GM21360 (cell line): ENCODE data around the gene CTDSP1.

Experiments used
- ATAC-seq: cut with Tn5 transposase; IDR thresholded peaks from one replicate; pipeline ENCODE4 v1.9.1; 2021; ENCODE audit warnings: mild to moderate bottlenecking, moderate library complexity; ENCODE audit not compliant: unreplicated experiment

The CTDSP1 gene

DNA sequence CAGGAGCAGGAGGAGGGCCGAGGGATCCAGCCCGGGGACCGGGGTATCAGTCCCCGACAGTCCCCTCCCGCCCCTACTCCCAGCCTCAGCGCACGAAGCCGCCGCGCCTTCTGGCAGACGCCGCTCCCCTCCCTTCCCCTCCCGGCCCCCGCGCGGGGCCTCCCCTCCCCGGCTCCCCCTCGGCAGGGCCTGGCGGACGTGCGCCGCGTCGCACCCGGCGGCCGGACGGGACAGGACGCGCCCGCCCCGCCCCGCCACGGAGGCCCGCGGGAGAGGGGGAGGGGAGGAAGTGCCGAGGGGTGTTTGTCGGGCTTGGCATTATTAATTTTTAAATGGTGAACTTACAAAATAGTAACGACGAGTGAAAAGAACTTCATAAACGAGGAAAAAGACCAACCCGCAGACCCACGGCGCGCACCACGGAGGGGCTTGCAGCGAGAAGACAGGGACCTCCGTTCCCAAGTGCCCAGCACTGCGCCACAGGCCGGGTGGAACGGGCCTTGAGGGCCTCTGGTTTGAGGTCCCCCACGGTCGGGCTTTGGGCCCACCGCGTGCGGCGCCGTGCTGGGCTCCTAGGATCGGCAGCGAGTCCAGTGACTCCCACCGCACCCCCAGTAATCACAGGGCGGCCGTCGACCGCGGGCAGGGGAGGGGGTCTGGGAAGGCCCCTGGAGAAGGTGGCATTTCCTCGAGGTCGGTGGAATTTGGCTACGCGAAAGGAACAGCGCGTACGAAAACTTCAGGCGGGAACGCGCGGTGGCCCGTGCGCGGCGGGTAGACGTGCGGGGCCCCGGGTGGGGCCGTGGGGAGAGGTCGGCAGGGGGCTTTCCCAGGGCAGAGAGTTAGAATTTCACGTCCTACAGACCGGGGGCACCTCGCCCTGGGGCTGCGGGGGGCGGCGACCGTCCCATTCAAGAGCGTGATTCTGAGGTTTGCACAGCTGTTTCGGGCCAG, 954 bp upstream of the CTDSP1 start:
- ATAC-seq: peak; percentile 30

DNA sequence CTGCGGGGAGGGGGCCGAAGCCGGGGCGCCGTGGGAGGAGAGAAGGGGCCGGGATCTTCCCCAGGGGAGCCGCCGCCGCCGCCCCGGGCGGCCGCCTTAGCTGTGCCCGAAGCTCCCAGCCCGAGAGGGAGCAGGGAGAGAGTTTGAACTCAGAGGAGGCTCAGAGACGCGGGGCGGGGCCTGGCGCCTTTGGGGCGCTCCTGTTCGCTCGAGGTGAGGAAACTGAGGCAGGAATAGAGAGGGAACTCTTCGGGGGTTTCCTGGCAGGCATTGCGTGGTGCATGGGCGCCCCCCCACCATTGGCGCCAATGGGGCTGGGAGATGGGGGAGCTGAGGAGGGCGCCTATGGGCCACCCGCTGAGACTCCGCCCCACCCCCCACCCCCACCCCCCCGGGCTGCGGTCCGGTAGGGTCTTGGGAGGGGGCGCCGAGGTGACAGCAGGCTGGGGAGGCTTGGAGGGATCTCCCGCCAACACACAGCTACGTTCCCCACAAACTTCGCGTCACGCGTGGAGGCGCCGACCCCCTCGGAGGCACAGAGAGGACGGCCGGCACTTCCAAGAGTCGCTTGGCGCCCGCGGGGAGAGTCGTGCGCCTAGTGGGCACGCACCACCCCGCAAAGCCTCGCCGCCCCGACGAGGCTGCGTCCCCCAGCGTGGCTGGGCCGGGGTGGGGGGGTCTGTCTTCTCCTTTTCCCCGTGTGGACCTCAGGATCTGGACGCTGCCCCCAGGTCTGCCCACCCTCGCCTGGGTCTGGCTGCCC, 680 bp downstream of the CTDSP1 start:
- ATAC-seq: no peak

DNA sequence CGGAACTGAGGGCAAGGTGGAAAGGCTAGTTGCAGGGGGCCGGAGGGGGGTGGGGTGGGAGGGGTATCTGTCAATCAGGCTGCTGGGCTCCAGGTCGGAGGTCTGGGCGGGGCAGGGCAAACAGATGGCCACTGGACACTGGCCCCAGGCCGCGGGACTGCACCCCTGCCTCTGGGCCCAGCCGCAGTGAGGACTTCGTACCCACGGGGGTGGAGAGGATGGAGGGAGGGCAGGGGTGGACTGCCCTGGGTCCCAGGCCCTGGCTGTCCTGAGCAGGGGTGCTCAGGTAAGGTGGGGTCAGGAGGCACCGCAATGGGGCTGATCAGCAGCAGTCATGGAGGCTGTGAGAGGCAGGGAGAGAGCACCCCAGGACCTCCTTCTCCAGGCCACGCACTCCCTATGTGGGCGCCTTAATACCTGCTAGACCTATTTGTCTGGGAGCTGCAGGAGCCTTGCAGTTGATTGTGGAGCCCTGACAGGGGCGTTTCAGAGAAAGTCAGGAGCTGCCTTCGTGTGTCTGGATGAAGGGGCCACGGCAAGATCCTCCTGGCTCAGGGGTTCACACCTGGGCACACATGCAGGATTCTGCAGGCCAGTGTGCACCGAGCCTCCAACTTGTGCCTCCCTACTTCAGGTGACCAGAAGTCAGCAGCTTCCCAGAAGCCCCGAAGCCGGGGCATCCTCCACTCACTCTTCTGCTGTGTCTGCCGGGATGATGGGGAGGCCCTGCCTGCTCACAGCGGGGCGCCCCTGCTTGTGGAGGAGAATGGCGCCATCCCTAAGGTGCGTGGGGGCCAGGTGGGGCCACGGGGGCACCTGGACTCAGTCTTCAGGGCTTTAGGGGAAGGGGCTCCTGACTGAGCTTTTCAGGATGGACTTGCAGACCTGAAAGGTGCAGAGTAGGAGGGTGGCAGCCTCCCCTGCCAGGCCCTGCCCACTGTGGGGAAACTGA, 1.5 kb downstream of the CTDSP1 start:
- ATAC-seq: no peak

DNA sequence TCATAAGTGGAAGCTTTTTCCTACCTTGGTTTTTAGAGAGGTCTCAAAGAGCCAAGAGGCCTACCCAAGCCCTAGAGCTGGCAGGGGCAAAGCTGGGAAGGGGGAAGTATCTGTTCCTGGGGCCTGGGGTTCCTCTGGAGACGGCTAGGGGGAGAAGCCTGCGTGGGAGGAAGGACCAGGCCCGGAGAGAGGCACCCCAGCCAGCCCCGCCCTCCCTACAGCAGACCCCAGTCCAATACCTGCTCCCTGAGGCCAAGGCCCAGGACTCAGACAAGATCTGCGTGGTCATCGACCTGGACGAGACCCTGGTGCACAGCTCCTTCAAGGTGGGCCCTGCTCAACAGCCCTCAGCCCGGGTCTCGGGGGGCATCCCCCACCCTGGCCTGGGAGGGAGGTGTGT, 2.2 kb downstream of the CTDSP1 start:
- no peak for ATAC-seq

DNA sequence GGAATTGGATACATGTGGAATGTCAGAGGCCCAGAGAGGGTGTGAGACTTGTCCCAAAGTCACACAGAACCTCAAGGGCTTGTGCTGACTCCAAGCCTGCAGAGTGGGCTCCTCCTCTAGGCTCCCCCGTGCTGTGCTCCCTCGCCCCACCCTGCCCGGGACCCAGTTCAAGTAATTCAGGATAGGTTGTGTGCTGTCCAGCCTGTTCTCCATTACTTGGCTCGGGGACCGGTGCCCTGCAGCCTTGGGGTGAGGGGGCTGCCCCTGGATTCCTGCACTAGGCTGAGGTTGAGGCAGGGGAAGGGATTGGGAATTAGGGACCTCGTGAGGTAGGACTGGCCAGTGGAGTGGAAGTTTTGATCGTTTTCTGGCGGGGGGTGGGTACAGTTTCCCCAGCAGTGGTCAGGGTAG, 2.8 kb downstream of the CTDSP1 start:
- ATAC-seq: no peak

DNA sequence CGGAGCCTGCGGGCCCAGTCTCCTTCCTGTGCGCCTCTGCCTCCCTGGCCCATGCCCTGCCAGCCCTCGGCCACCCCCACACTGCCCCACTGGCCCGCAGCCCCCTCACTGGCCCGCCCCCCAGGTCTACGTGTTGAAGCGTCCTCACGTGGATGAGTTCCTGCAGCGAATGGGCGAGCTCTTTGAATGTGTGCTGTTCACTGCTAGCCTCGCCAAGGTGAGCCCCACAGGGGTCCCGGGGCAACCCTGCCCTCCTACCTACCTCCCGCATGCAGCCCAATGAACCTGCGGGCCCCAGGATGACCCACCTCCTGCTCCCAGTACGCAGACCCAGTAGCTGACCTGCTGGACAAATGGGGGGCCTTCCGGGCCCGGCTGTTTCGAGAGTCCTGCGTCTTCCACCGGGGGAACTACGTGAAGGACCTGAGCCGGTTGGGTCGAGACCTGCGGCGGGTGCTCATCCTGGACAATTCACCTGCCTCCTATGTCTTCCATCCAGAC, 3.3 kb downstream of the CTDSP1 start:
- no peak for ATAC-seq

DNA sequence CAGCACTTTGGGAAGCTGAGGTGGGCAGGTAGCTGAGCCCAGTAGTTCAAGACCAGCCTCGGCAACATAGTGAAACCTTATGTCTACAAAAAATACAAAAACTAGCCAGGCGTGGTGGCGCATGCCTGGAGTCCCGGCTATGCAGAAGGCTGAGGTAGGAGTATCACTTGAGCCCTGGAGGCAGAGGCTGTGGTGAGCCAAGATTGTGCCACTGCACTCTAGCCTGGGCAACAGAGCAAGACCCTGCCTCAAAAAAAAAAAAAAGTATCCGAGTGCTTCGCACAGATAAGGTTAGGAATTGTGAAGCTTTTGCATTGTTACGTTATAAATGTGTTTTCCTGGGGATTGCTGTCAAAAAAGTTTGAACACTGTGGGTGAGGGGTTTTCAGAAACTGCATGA, 4.1 kb downstream of the CTDSP1 start:
- ATAC-seq: no peak

DNA sequence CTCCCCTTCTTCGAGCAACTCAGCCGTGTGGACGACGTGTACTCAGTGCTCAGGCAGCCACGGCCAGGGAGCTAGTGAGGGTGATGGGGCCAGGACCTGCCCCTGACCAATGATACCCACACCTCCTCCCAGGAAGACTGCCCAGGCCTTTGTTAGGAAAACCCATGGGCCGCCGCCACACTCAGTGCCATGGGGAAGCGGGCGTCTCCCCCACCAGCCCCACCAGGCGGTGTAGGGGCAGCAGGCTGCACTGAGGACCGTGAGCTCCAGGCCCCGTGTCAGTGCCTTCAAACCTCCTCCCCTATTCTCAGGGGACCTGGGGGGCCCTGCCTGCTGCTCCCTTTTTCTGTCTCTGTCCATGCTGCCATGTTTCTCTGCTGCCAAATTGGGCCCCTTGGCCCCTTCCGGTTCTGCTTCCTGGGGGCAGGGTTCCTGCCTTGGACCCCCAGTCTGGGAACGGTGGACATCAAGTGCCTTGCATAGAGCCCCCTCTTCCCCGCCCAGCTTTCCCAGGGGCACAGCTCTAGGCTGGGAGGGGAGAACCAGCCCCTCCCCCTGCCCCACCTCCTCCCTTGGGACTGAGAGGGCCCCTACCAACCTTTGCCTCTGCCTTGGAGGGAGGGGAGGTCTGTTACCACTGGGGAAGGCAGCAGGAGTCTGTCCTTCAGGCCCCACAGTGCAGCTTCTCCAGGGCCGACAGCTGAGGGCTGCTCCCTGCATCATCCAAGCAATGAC, 4.8 kb downstream of the CTDSP1 start:
- no peak for ATAC-seq

DNA sequence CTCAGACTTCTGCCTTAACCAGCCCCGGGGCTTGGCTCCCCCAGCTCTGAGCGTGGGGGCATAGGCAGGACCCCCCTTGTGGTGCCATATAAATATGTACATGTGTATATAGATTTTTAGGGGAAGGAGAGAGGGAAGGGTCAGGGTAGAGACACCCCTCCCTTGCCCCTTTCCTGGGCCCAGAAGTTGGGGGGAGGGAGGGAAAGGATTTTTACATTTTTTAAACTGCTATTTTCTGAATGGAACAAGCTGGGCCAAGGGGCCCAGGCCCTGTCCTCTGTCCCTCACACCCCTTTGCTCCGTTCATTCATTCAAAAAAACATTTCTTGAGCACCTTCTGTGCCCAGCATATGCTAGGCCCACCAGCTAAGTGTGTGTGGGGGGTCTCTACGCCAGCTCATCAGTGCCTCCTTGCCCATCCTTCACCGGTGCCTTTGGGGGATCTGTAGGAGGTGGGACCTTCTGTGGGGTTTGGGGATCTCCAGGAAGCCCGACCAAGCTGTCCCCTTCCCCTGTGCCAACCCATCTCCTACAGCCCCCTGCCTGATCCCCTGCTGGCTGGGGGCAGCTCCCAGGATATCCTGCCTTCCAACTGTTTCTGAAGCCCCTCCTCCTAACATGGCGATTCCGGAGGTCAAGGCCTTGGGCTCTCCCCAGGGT, 5.5 kb downstream of the CTDSP1 start:
- no peak for ATAC-seq

DNA sequence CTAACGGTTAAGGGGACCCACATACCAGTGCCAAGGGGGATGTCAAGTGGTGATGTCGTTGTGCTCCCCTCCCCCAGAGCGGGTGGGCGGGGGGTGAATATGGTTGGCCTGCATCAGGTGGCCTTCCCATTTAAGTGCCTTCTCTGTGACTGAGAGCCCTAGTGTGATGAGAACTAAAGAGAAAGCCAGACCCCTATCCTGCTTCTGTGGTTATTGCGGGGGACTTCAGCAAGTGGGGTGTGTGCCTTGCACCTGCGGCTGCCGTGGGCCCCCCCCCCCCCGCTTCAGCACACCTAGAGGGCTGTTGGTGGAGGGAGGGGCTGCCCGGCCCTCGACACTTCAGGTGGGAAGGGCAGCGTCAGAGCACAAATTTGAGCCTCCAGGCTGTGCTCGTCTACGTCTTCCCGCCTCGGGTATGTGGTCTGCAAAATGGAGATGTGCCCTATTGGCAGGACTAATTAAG, 6.1 kb downstream of the CTDSP1 start:
- no peak for ATAC-seq

DNA sequence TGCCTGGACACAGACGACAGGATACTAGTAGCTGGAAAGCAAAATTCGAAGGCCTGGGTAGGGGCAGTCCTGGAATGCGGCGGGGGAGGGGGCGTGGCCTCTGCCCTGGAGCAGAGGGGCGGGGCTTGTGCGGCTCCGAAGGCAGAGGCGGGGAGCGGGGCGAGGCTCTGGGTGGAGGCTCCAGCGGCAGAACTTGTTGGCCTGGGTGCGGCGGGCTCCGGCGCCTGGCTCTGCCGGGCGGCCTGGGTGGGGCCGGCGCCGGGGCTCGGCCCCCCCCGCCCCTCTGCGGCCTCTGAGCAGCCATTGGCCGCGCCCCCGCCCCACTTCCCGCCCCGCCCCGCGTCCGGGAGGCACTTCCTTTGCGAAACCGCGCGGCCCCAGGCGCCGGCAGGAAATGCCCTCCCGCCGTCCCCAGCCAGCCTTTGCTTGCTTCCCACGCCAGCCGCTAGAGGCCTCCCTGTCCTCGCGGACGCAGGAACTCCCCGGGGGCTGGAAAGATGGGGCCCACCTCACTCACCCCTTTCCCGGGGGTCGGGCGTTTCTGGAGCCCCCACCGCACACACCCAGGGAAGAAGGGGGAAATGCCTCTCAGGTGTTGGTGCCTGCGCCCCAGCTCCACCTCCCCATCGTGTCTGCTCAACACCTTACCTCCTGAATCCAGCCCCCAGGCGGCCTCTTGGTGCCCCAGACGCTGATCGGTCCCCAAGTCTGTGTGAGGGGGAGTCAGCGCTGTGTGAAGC, 6.7 kb downstream of the CTDSP1 start:
- peak; percentile 81 for ATAC-seq

DNA sequence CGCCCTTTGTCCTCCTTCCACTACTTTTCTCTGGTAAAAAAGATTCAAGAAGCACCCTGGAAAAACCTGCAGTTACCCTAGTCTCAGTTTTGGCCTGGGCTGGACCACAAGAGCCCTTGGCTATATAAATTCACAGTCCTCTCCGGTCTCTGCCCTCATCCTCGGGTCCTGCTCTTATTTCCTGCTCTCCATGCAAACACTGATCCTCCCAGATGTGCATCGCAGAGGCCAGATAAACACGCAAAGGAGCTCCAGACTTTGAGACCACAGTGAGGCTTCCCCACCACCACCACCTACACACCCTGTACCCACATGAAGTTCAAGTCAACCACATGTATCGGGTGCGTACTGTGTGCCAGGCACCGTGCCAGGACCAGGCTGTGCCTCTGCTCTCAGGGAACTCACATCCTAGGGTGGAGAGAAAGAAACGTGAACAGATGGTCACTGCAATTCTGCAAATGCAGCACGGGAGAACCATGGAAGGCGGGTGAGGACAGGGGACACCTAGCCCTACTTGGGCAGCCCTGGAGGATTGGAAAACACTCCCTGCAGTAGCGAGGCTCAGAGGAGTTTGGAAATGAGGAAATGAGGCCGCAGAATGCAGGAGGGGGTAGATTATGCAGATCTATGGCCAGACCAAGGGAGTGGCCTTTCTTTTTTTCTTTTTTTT, 7.4 kb downstream of the CTDSP1 start:
- ATAC-seq: no peak

DNA sequence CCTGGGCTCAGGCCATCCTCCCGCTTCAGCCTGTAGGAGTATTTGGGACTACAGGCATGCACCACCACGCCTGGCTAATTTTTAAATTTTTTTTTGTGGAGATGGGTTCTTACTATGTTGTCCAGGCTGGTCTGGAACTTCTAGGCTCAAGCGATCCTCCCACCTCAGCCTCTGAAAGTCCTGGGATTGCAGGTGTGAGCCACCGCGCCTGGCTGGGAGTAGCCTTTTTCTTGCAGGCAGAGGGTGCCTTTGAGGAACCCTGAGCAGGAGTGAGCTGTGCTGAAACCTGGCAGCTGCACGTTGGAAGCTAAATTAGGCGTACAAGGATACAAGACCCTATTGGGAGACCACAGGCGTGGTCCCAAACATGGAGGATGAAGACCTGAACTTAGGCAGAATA, 8.0 kb downstream of the CTDSP1 start:
- ATAC-seq: no peak

DNA sequence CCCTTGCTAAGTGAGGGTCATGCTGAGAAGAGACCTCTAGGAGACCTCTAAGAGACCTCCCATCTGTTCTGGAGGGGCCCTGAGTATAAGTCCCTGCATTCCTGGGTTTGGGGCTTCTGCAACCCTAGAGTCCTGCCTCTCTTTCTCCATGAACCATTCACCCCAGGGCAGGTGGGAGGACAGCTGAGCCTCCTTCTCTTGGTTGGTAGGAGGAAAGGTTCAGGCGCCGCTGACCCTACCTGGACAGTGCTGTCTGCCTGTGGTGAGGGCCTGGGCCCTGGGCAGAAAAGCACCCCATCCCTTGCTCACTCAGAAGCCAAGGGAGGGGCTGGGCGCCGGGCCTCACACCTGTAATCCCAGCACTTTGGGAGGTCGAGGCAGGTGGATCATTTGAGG, 18.7 kb downstream of the CTDSP1 start:
- no peak for ATAC-seq

DNA sequence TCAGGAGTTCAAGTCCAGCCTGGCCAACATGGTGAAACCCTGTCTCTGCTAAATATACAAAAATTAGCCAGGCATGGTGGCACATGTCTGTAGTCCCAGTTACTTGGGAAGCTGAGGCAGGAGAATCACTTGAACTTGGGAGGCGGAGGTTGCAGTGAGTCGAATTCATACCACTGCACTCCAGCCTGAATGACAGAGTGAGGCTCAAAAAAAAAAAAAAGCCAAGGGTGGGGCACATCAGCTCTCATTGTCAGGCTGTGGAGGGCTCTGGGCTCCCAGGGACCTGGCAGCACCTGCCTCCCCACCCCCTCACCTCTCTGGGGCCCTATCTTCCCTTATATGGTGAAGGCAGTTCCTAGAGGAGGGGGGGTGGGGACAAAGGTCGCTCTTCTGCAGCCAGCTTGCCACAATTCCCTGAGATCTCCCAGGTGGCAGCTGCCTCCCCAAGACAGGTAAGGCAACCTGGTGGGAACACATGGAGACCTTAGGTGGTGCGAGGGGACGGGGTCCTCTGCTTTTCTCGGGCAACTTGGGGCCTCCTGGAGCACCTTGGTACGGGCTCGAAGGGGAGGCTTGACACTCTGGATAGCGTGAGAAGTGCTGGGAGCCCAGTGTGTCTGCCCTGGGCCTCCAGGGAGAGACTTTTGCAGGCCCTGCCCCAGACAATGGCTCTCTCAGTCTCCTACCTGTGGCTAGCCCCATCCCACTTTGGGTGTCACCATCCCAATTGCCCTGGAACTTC, 19.2 kb downstream of the CTDSP1 start, which contains the start of gene VIL1:
TSS of gene VIL1 (plus strand) at position 407 of the 742 bp plus-strand sequence. CDS start 4,656 bp downstream, outside the sequence.
- no peak for ATAC-seq

DNA sequence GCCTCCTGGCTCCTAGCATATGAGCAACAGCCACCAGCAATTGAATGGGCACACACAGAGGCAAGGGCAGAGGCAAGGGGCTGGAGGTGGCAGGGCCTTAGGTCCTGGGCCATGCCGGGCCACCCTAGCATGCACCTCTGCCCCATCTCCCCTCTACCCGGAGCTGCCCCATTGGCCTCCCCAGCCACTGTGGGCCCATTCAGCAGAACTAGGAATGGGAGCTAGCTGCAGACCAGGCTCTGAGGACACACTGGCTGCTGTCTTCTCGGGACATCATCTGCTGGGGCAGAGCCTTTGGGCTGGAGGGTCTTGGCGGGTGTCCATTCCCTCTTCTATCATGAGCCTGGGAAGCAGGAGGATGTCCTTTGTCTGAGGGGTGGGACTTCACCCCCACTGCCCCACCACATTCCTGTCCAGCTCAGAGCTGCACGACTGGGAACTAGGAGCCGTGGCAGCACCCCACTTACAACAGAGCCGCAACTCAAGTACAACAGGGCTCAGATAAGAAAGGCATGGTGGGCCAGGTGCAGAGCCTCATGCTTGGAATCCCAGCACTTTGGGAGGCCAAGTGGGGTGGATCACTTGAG, 20.1 kb downstream of the CTDSP1 start:
- ATAC-seq: no peak

DNA sequence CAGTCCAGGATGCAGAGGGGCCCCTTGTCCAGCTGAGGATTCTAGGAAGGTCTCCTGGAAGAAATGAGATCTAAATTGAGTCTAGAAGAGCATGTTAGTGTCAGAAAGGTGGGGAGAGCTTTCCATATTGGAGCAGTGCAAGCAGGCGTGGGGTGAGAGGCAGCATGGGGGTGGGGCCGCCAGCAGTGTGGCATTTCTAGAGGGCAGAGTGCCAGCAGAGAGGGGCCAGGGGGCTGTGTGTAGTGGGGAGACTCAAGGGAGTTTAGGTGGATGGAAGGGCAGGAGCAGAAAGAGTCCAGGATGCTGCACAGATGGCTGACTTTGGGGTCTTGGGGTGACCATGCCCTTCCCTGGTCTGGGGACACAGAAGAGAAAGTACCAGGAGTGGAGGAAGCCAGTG, 21.4 kb downstream of the CTDSP1 start:
- ATAC-seq: no peak
